OCI-LY3 (cell line): ENCODE results near the gene HLTF.

Source experiments
- EZH2phosphoT487 ChIP-seq: fragments of 200-600 bp; shearing (Covaris generic); IDR thresholded peaks from 2 replicates; pipeline ENCODE4 v1.6.1; 2018; ENCODE audit warnings: antibody characterized with exemption, mixed run types, low read depth
- TF ChIP-seq, protein P1 (sequence below): fragments of 200-600, 300-600 bp; sonication (generic); IDR thresholded peaks from 2 replicates; pipeline ENCODE4 v1.5.1; 2014; ENCODE audit warnings: antibody characterized with exemption, low read length, low read depth

DNA sequence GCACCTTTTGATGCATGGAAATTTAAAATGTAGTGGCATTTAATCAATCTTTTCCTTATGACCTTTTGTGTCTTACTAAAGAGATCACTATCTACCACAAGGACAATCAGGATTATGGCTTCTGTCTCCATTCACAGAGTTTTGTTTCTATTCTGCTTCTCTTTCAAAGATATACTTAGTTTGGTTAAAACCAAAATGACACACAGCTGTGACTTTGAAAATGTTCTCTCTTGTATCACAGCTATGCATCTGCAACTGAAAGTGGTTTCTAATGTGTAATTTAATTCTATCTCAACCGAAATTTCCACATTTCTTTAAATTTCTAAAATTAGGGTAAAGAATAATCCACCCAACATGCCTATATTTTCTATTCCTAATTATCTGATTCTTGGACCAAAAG, 27.7 kb downstream of the HLTF start:
- TF ChIP-seq, protein P1, sequence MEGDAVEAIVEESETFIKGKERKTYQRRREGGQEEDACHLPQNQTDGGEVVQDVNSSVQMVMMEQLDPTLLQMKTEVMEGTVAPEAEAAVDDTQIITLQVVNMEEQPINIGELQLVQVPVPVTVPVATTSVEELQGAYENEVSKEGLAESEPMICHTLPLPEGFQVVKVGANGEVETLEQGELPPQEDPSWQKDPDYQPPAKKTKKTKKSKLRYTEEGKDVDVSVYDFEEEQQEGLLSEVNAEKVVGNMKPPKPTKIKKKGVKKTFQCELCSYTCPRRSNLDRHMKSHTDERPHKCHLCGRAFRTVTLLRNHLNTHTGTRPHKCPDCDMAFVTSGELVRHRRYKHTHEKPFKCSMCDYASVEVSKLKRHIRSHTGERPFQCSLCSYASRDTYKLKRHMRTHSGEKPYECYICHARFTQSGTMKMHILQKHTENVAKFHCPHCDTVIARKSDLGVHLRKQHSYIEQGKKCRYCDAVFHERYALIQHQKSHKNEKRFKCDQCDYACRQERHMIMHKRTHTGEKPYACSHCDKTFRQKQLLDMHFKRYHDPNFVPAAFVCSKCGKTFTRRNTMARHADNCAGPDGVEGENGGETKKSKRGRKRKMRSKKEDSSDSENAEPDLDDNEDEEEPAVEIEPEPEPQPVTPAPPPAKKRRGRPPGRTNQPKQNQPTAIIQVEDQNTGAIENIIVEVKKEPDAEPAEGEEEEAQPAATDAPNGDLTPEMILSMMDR: no peak
- TF ChIP-seq EZH2phosphoT487: no peak
